Activated B cell treated with CpG ODN at 0.5 μM for 24 hours (primary cell): ENCODE results near the gene TSTD2. TPM values are rescaled to one million over a fixed set of nuclear protein-coding genes. Genes with fewer than 3 reads are reported as not detected.

Source experiments
- ATAC-seq: fragments of 200-7000 bp; cut with Tn5 transposase; one replicate; pipeline ENCODE4 v1.10.0; 2021; ENCODE audit warnings: low read depth, mild to moderate bottlenecking, moderate library complexity
- CTCF ChIA-PET: fragments of 350-600 bp; sonication (Branson Sonifier 250); formaldehyde crosslinking; loops from one replicate; lab custom pipeline; 2021; ENCODE audit warnings: antibody characterized with exemption; lab: Charles Lee
- POLR2A ChIA-PET: fragments of 350-600 bp; sonication (Branson Sonifier 250); formaldehyde crosslinking; loops from one replicate; lab custom pipeline; 2021; ENCODE audit warnings: antibody characterized with exemption; lab: Charles Lee
- DNase-seq: peaks from one replicate; pipeline ENCODE4 v3.0.0; 2022
- H3K27ac Mint-ChIP-seq: one replicate; pipeline ENCODE4 v1.8.0; 2020; ENCODE audit warnings: mixed read lengths
- H3K27me3 Mint-ChIP-seq: one replicate; pipeline ENCODE4 v1.8.0; 2021; ENCODE audit warnings: mixed read lengths
- H3K36me3 Mint-ChIP-seq: one replicate; pipeline ENCODE4 v1.8.0; 2021; ENCODE audit warnings: low read depth, mixed read lengths
- H3K4me1 Mint-ChIP-seq: one replicate; pipeline ENCODE4 v1.8.0; 2021; ENCODE audit warnings: mixed read lengths
- H3K4me3 Mint-ChIP-seq: one replicate; pipeline ENCODE4 v1.8.0; 2020; ENCODE audit warnings: mild to moderate bottlenecking, mixed read lengths
- H3K9me3 Mint-ChIP-seq: one replicate; pipeline ENCODE4 v1.8.0; 2020; ENCODE audit warnings: mixed read lengths
- intact Hi-C: fragments of 100-400 bp; cut with micrococcal nuclease; formaldehyde crosslinking; loops from one replicate; pipeline ENCODE4 v1.15.1; 2024
- total RNA-seq: library from RNA; stranded (reverse); gene quantifications from 2 replicates; pipeline ENCODE4 v1.2.3, GENCODE V29; 2022
- TF ChIP-seq, protein P1 (sequence below): fragments of 200-600 bp; IDR thresholded peaks from one replicate; pipeline ENCODE4 v1.8.0; 2022; ENCODE audit warnings: antibody characterized with exemption, mild to moderate bottlenecking

Gene TSTD2
- total RNA-seq, 1 donor from 2014 or later: 21.6 TPM

DNA sequence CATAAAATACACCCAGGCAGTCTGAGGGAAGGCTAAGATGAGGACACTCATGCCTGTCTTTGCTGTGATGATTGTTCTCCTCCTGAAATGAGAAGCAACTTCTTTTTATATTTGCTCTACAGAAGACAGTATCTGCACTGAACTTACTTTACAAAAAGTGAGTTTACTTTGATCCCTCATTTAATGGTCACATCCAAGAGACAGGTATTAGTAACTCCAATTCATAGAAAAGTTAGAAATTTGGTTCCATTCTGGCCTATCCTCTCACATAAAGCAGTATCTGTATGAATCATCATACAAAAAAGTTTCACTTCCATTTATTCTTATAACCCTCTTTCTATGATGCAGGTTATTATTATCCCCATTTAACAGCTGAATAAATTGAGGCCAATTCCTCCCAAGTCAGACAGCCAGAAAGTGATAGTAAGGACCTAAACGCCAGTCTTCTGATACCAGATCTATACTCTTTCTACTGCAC is 15.2 kb downstream of the TSTD2 start:
- ChIA-PET CTCF (no interaction called here), POLR2A (interaction anchor here (1.3 to 2.3 kb wide), 2 partner anchors 15 to 304 kb away, joined by 4 to 9 read pairs; partner anchors contain the start of genes NCBP1, TRMO and TSTD2)
- Mint-ChIP-seq H3K9me3 (no peaks in the 10 kb centered on the region), H3K4me1 (peaks cover 12% of the 10 kb centered on the region), H3K4me3 (peak overlapping the region; percentile 20), H3K27ac (peak overlapping the region; percentile 55), H3K27me3 (no peaks in the 10 kb centered on the region), H3K36me3 (peaks cover 51% of the 10 kb centered on the region)
- intact Hi-C loops: no loop called here
- no peak for DNase-seq
- TF ChIP-seq, protein P1, sequence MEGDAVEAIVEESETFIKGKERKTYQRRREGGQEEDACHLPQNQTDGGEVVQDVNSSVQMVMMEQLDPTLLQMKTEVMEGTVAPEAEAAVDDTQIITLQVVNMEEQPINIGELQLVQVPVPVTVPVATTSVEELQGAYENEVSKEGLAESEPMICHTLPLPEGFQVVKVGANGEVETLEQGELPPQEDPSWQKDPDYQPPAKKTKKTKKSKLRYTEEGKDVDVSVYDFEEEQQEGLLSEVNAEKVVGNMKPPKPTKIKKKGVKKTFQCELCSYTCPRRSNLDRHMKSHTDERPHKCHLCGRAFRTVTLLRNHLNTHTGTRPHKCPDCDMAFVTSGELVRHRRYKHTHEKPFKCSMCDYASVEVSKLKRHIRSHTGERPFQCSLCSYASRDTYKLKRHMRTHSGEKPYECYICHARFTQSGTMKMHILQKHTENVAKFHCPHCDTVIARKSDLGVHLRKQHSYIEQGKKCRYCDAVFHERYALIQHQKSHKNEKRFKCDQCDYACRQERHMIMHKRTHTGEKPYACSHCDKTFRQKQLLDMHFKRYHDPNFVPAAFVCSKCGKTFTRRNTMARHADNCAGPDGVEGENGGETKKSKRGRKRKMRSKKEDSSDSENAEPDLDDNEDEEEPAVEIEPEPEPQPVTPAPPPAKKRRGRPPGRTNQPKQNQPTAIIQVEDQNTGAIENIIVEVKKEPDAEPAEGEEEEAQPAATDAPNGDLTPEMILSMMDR: no peak
- ATAC-seq: peak; percentile 64

DNA sequence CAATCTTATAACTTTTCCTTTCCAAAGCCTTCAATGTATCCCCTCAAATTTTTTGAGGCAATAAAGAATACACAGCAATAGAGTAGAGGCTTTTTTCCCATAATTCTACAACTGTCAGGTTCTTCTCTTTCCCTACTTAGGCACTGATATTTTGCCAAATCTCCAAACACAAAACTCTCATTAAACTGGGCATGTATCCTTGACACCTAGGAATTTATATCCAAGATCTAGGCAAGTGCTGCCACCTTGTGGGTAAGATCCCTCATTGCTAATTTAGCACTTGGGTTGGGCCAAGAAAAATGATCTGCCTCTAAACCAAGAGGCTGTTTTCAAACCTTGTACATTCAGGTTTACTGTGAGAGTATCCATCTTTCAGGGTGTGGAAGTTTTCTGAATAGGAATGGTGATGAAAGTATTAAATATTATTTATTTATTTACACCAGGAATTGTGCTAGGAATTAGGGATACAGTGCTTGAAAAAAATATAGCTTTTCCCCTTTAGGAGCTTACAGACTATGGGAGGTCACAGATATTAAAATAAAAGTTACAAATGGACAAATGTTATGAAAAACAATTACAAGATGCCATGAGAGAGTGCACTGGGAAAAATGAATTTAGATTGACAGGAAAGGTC is 17.6 kb downstream of the TSTD2 start:
- Mint-ChIP-seq H3K4me1 (peaks cover 12% of the 10 kb centered on the region), H3K27ac (no peak overlapping the region), H3K4me3 (no peak overlapping the region), H3K36me3 (peaks cover 44% of the 10 kb centered on the region), H3K27me3 (no peaks in the 10 kb centered on the region), H3K9me3 (no peaks in the 10 kb centered on the region)
- ATAC-seq: peak; percentile 52
- POLR2A ChIA-PET: interaction anchor here (1.0 kb wide), 2 partner anchors 17 to 204 kb away, joined by 3 to 6 read pairs; partner anchors contain the start of gene TSTD2
- CTCF ChIA-PET: interaction anchor here (0.7 to 4.9 kb wide), 26 partner anchors 8 to 762 kb away, joined by 3 to 33 read pairs (median 4); partner anchors contain the start of genes NCBP1, TDRD7, TSTD2 and ZNF782
- intact Hi-C loops: loop anchor here (1.0 kb wide), 5 partner anchors 18 to 758 kb away; partner anchors contain the start of genes NCBP1 and TSTD2
- TF ChIP-seq, protein P1: peak; percentile 77
- DNase-seq: no peak

DNA sequence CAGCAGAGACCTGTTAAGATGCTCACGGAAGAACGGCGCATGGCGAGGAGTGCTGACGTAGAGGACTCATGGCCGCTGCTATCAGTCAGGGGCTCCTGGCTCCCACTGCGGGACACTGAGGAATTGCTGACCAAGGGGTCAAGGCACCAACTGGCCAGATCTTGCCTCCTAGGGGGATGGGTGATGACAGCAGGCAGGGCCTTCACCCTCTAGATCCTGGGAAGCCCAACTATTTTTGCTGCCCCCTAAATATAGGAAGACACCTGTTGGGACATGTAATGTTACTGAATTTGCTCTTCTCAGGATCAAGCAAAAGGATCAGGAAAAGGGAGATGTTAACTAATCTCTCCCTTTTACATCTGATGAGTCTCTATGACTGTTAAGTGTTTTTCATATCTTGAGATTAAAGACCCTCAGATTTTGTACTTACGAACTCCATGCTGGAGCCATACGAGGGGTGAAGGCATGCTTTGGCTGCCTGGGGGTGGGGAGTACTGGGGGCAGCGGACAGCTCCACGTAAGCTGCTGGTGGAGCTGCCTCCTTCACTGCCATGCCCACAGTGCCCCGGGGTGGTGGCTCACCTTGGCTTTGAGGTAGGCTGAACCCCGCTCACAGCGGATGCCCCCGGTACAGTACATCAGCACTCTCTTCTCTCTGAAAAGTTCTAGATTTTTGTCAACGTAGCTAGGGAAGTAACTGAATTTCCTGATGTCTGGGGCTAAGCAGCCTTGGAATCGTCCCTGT is 28.1 kb downstream of the TSTD2 start:
- Mint-ChIP-seq H3K9me3 (no peaks in the 10 kb centered on the region), H3K36me3 (peaks cover 77% of the 10 kb centered on the region), H3K27me3 (no peaks in the 10 kb centered on the region), H3K27ac (no peak overlapping the region), H3K4me1 (no peaks in the 10 kb centered on the region), H3K4me3 (no peak overlapping the region)
- TF ChIP-seq, protein P1: no peak
- ChIA-PET POLR2A (no interaction called here), CTCF (interaction anchor here (0.7 kb wide), 1 partner anchor 10 kb away, joined by 3 read pairs; no protein-coding TSS in a partner anchor)
- ATAC-seq (no peak), DNase-seq (no peak)
- intact Hi-C loops: no loop called here

DNA sequence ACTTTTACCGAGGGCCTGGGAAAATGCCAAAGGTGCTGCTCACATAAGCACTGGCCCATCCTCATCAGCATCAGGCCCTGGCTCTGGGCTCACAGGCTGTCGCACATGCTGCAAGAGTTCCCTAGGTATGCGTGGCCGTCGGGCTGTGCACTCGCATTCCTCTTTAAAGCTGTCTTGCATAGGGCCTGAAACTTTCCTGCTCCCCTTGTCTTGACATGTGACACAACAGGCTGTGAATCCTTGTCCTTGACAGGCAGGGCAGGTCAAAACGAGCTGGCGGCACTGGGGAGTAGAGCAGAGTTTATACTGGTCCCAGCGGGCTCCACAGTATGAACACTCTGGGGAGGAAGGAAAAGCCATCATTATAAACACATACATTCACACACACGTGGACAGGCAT is 30.7 kb downstream of the TSTD2 start:
- H3K36me3 Mint-ChIP-seq: peaks cover 73% of the 10 kb centered on the region
- POLR2A ChIA-PET: no interaction called here
- H3K27ac Mint-ChIP-seq: no peak overlapping the region
- H3K9me3 Mint-ChIP-seq: no peaks in the 10 kb centered on the region
- CTCF ChIA-PET: interaction anchor here (0.5 to 1.9 kb wide), 3 partner anchors 13 to 745 kb away, joined by 3 to 7 read pairs (median 4); no protein-coding TSS in a partner anchor
- ATAC-seq: no peak
- no peak for DNase-seq
- H3K4me3 Mint-ChIP-seq: no peak overlapping the region
- H3K4me1 Mint-ChIP-seq: peaks cover 7% of the 10 kb centered on the region
- intact Hi-C loops: no loop called here
- TF ChIP-seq, protein P1: no peak
- H3K27me3 Mint-ChIP-seq: no peaks in the 10 kb centered on the region
